Esophagus squamous epithelium (tissue), 5 donors: ENCODE results near the gene AFF4. TPM values are rescaled to one million over a fixed set of nuclear protein-coding genes. Genes with fewer than 3 reads are reported as not detected.

Experiments
- DNase-seq: peaks from one replicate; lab custom pipeline; 2025; lab: John Stamatoyannopoulos, UW
- H3K27ac ChIP-seq, 4 donors: fragments of 200-600 bp; sonication (generic); one replicate each; pipeline ENCODE4 v1.5.1; 2016 to 2019; ENCODE audit warnings: mild to moderate bottlenecking in 1 of 4
- H3K27me3 ChIP-seq, 4 donors: fragments of 200-600 bp; sonication (generic); 1 replicate in 3 of 4; 2 replicates in 1 of 4; pipeline versions ENCODE4 v1.5.1 to v1.6.0; 2017 to 2021; ENCODE audit warnings: antibody characterized with exemption in 1 of 4
- H3K36me3 ChIP-seq, 3 donors: fragments of 200-600 bp; sonication (generic); one replicate each; pipeline ENCODE4 v1.5.1; 2016 to 2019
- H3K4me1 ChIP-seq, 3 donors: fragments of 200-600 bp; sonication (generic); one replicate each; pipeline ENCODE4 v1.5.1; 2017 to 2019
- H3K4me3 ChIP-seq, 4 donors: fragments of 200-600 bp; sonication (generic); 1 replicate in 3 of 4; 2 replicates in 1 of 4; pipeline ENCODE4 v1.5.1; 2016 to 2019; ENCODE audit warnings: mild to moderate bottlenecking in 2 of 4, moderate library complexity in 1 of 4
- H3K9me3 ChIP-seq, 3 donors: fragments of 200-600 bp; sonication (generic); one replicate each; pipeline ENCODE4 v1.5.1; 2016 to 2019
- POLR2A ChIP-seq, 4 donors: fragments of 450-650 bp; IDR thresholded peaks; one replicate each; pipeline ENCODE4 v1.6.1; 2017; ENCODE audit warnings: antibody characterized with exemption in 4 of 4, mild to moderate bottlenecking in 4 of 4, moderate library complexity in 3 of 4
- WGBS, 2 donors: methylation state at CpG; one replicate each; pipeline ENCODE4 v1.1.5; 2018; 5-methylcytosine and 5-hydroxymethylcytosine counted together
- intact Hi-C: fragments of 100-400 bp; cut with DNase I; formaldehyde crosslinking; loops from one replicate; pipeline ENCODE4 v1.15.0; 2022
- total RNA-seq, 4 donors: library from RNA; depleted of rRNA; stranded (reverse); fragments of >200 nt; gene quantifications; one replicate each; pipeline ENCODE4 v1.1.0, GENCODE V29; 2016
- TF ChIP-seq, protein P1 (sequence below), 6 experiments: fragments of 450-650 bp in 4 of 6; fragments of 200-600 bp in 2 of 6; sonication (generic) in 2 of 6; IDR thresholded peaks; one replicate each; pipeline ENCODE4 v1.5.1; 2016 to 2019; ENCODE audit warnings: antibody characterized with exemption in 6 of 6, mild to moderate bottlenecking in 4 of 6, moderate library complexity in 4 of 6
- donor health status: DM: yes; HTN: yes; CAD: no.

AFF4 gene
- total RNA-seq, 4 donors from 2014 or later: 35.1 to 69.2 (median 64.0) TPM

DNA sequence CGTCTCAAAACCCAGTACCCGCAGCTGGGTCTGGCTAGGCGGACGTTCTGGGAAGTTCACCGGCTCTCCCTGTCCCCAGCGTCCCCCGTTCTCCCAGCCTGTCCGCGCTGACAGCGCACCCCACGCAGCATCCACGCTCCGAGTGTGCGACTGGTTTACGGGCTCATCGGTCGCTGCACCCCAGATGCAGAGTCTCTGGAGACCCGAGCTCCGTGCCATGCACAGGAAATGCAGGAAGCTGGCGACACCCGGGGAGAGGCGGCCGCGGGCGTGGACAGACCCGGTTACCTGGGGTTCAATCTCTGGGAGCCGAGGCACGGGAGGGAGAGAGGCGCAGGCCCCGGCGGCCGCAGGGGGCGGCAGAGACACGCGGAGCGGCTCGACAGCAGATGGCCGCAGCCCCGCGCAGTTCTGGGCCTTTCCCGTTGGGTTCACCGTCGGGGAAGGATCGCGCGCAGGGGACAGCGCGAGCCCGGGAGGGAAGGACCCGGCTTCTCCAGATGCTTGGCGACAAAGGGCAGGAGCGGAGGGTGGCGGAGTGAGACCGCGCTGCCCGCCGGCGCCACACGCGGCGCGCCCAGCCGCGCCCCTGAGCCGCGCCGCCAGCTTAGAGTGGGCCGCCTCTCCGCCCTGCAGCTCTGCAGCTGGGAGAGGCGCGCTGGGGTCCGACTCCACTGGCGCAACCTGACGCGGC lies 133.5 kb downstream of the AFF4 start:
- WGBS, 2 donors: 0% methylated on average over 2 to 3 of the region's 75 CpGs
- no peaks in the 10 kb centered on the region for H3K9me3 ChIP-seq
- H3K36me3 ChIP-seq: peaks cover 0 to 11% (median 0%) of the 10 kb centered on the region in 3 donors
- peak overlapping the region; percentile 72 to 89 (median 84) for H3K27ac ChIP-seq
- H3K4me1 ChIP-seq: peaks cover 10 to 45% (median 12%) of the 10 kb centered on the region in 3 donors
- intact Hi-C loops: loop anchor here (5.0 kb wide), 1 partner anchor 42 kb away; the partner anchor contains the start of gene LEAP2
- no peak for DNase-seq
- H3K27me3 ChIP-seq: peaks cover 0 to 40% (median 0%) of the 10 kb centered on the region in 4 donors
- TF ChIP-seq, protein P1, sequence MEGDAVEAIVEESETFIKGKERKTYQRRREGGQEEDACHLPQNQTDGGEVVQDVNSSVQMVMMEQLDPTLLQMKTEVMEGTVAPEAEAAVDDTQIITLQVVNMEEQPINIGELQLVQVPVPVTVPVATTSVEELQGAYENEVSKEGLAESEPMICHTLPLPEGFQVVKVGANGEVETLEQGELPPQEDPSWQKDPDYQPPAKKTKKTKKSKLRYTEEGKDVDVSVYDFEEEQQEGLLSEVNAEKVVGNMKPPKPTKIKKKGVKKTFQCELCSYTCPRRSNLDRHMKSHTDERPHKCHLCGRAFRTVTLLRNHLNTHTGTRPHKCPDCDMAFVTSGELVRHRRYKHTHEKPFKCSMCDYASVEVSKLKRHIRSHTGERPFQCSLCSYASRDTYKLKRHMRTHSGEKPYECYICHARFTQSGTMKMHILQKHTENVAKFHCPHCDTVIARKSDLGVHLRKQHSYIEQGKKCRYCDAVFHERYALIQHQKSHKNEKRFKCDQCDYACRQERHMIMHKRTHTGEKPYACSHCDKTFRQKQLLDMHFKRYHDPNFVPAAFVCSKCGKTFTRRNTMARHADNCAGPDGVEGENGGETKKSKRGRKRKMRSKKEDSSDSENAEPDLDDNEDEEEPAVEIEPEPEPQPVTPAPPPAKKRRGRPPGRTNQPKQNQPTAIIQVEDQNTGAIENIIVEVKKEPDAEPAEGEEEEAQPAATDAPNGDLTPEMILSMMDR (IDR thresholded peaks at IDR 0.05): peak; percentile 82 to 92 (median 90)
- TF ChIP-seq POLR2A (IDR thresholded peaks at IDR 0.05): peak in 1 of 4 donors; percentile 11
- H3K4me3 ChIP-seq: peak overlapping the region; percentile 59 to 91 (median 89)

DNA sequence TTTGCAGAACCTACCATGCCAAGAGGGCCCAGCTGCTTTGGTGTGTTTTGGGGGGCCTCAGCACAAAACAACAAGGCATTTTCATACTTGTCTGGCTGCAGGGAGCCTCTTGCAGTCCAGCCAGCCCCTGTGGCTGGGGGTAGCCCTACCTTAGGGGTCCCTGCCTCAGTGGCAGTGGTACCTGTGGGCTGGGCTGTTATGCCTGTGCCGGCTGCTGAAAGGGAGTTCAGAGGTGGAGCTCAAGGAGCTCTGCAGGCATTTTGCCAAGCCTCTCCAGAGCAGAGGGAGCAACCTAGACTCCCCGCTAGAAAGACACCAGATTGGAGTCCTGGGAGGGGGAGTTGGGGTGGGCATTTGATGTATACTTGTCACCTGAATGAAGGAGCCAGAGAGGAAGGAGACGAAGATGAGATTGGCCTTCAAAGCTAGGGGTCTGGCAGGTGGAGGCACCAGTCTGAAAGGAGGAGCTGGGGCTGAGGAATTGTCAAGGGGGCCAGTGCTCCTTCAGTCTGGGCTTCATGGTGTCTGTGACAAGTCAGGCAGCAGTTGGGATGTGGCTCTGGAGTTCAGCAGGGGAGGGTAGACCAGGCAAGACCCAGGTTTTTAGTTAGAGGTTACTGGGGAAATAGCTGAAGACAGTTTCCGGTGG lies 134.5 kb downstream of the AFF4 start:
- TF ChIP-seq POLR2A (IDR thresholded peaks at IDR 0.05): no peak
- TF ChIP-seq, protein P1 (IDR thresholded peaks at IDR 0.05): no peak
- H3K36me3 ChIP-seq: peaks cover 0 to 18% (median 0%) of the 10 kb centered on the region in 3 donors
- H3K9me3 ChIP-seq: no peaks in the 10 kb centered on the region
- DNase-seq: no peak
- H3K27ac ChIP-seq: no peak overlapping the region
- WGBS, 2 donors: 71 to 74% methylated on average over 2 to 3 of the region's 4 CpGs
- H3K27me3 ChIP-seq: peaks cover 0 to 48% (median 0%) of the 10 kb centered on the region in 4 donors
- intact Hi-C loops: loop anchor here (5.0 kb wide), 1 partner anchor 43 kb away; the partner anchor contains the start of gene LEAP2
- H3K4me3 ChIP-seq: peak overlapping the region in 2 of 4 donors; percentile 90 to 91
- peaks cover 10 to 45% (median 12%) of the 10 kb centered on the region in 3 donors for H3K4me1 ChIP-seq

GRCh38 chr5:132827943-132828673 lies 135.3 kb downstream of the AFF4 start:
- H3K36me3 ChIP-seq: peaks cover 0 to 18% (median 0%) of the 10 kb centered on the region in 3 donors
- no peak for DNase-seq
- H3K27me3 ChIP-seq: peaks cover 0 to 55% (median 0%) of the 10 kb centered on the region in 4 donors
- H3K4me1 ChIP-seq: peaks cover 14 to 51% (median 14%) of the 10 kb centered on the region in 3 donors
- WGBS, 2 donors: 95 to 100% methylated on average over 1 to 4 of the region's 4 CpGs
- H3K27ac ChIP-seq: no peak overlapping the region
- TF ChIP-seq, protein P1 (IDR thresholded peaks at IDR 0.05): no peak
- TF ChIP-seq POLR2A (IDR thresholded peaks at IDR 0.05): no peak
- intact Hi-C loops: loop anchor here (5.0 kb wide), 1 partner anchor 44 kb away; the partner anchor contains the start of gene LEAP2
- no peaks in the 10 kb centered on the region for H3K9me3 ChIP-seq
- no peak overlapping the region for H3K4me3 ChIP-seq

DNA sequence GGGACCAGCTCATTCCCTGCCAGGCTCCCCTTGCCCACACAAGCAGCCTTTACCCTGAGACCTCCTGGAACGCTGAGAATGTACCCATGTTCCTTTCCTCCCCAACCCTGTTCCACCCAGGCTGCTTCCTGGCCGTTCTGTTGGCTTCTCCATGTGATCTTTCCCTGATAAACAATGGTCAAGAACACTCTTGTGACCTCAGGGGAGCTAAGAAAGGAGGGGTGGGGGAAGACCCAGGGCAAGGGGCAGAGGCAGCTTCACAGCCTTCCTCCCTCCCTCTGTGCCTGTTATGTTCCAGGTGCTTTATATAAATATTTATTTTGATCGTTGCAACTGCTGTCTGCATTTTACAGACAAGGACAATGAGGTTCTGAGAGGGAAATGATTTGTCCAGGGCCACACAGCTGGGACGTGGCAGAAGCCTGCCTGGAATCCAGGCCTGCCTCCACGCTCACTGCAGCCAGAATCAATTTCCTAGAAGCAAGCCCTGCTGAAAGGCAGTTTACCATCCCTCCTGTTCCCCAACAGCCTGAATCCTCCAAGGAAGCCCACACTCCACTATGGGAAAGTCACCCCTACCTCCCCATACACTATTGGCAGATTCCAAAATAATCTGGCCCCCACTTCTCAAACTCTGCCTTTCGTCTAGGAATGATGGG lies 136.9 kb downstream of the AFF4 start:
- Histone ChIP-seq H3K4me1 (peaks cover 15 to 58% (median 18%) of the 10 kb centered on the region in 3 donors), H3K27me3 (peaks cover 0 to 59% (median 0%) of the 10 kb centered on the region in 4 donors), H3K27ac (no peak overlapping the region), H3K4me3 (no peak overlapping the region), H3K9me3 (no peaks in the 10 kb centered on the region), H3K36me3 (peaks cover 0 to 18% (median 0%) of the 10 kb centered on the region in 3 donors)
- intact Hi-C loops: loop anchor here (5.0 kb wide), 1 partner anchor 46 kb away; the partner anchor contains the start of gene LEAP2
- WGBS, 2 donors: 75 to 84% methylated on average over 5 of the region's 6 CpGs
- DNase-seq: no peak
- TF ChIP-seq, protein P1 (IDR thresholded peaks at IDR 0.05): no peak
- no peak for TF ChIP-seq POLR2A (IDR thresholded peaks at IDR 0.05)
